H1 (cell line): ENCODE results near the gene INPP5A. TPM values are rescaled to one million over a fixed set of nuclear protein-coding genes. Genes with fewer than 3 reads are reported as not detected.

ENCODE experiments used
- CTCF ChIA-PET: fragments of 300-600 bp; sonication (Branson Sonifier 250); formaldehyde crosslinking; loops from one replicate; lab custom pipeline; 2021; ENCODE audit not compliant: partially characterized antibody; lab: Charles Lee
- POLR2A ChIA-PET: fragments of 300-600 bp; sonication (Branson Sonifier 250); formaldehyde crosslinking; loops from one replicate; lab custom pipeline; 2021; ENCODE audit warnings: inconsistent platforms; ENCODE audit not compliant: partially characterized antibody; lab: Charles Lee
- DNase-seq, 2 experiments: peaks; one replicate each; pipeline versions ENCODE4 v3.0.0 to v3.0.0-alpha.2; 2010 to 2022; ENCODE audit warnings: low spot score in 2 of 2, low read depth in 1 of 2, mixed read lengths in 1 of 2
- FAIRE-seq: peaks from 2 replicates; lab custom pipeline; 2011; peaks lifted over from hg19 to GRCh38; lab: Jason Lieb, UNC
- H2AFZ ChIP-seq: 2 replicates; pipeline ENCODE4 v1.8.1; 2012; ENCODE audit warnings: low read length, inconsistent platforms
- H2AK5ac ChIP-seq: 2 replicates; pipeline ENCODE4 v1.6.1; 2013; ENCODE audit warnings: low read depth, low read length
- H2BK120ac ChIP-seq: replicated peaks from 2 replicates; pipeline ENCODE3; 2013; ENCODE audit warnings: low read depth, low read length, inconsistent platforms
- H2BK12ac ChIP-seq: 2 replicates; pipeline ENCODE4 v1.6.1; 2013; ENCODE audit warnings: low read depth, low read length
- H2BK15ac ChIP-seq: 2 replicates; pipeline ENCODE4 v1.6.1; 2013; ENCODE audit warnings: low read length
- H2BK20ac ChIP-seq: 2 replicates; pipeline ENCODE4 v1.6.1; 2013; ENCODE audit warnings: low read length
- H2BK5ac ChIP-seq: 2 replicates; pipeline ENCODE4 v1.6.1; 2013; ENCODE audit warnings: low read depth, low read length
- H3K14ac ChIP-seq: 2 replicates; pipeline ENCODE4 v1.6.1; 2013; ENCODE audit warnings: inconsistent platforms; ENCODE audit not compliant: insufficient read length
- H3K18ac ChIP-seq: 2 replicates; pipeline ENCODE4 v1.6.1; 2013; ENCODE audit warnings: low read length; ENCODE audit errors: extremely low read depth
- H3K23ac ChIP-seq: 2 replicates; pipeline ENCODE4 v1.6.1; 2013; ENCODE audit warnings: inconsistent platforms; ENCODE audit not compliant: insufficient read length
- H3K23me2 ChIP-seq: 2 replicates; pipeline ENCODE4 v1.6.1; 2013; ENCODE audit warnings: low read depth, low read length
- H3K27ac ChIP-seq: 2 replicates; pipeline ENCODE4 v1.6.1; 2011; ENCODE audit warnings: low read depth, low read length, inconsistent platforms
- H3K27me3 ChIP-seq, 4 experiments: replicated peaks in 1 of 4; 1 replicate in 1 of 4; 2 replicates in 3 of 4; pipeline versions ENCODE4 v1.6.1 to v1.8.1; 2011 to 2013; ENCODE audit warnings: low read length in 3 of 4, mild to moderate bottlenecking in 3 of 4, inconsistent platforms in 2 of 4, mixed read lengths in 2 of 4, moderate library complexity in 1 of 4; ENCODE audit not compliant: control insufficient read depth in 3 of 4, insufficient read depth in 3 of 4; ENCODE audit errors: extremely low read depth in 1 of 4
- H3K36me3 ChIP-seq, 4 experiments: 2 replicates each; pipeline versions ENCODE4 v1.6.1 to v1.8.1; 2011 to 2013; ENCODE audit warnings: mild to moderate bottlenecking in 4 of 4, low read length in 3 of 4, moderate library complexity in 2 of 4, control low read depth in 1 of 4, inconsistent platforms in 1 of 4; ENCODE audit not compliant: insufficient read depth in 4 of 4, control insufficient read depth in 2 of 4
- H3K4ac ChIP-seq: replicated peaks from 2 replicates; pipeline ENCODE3; 2013; ENCODE audit warnings: low read length, low read depth, mixed read lengths, inconsistent platforms; ENCODE audit not compliant: insufficient read length
- H3K4me1 ChIP-seq, 4 experiments: replicated peaks in 1 of 4; 1 replicate in 1 of 4; 2 replicates in 3 of 4; pipeline versions ENCODE4 v1.6.1 to v1.8.1; 2011 to 2013; ENCODE audit warnings: low read length in 3 of 4, inconsistent platforms in 2 of 4, mixed read lengths in 1 of 4; ENCODE audit not compliant: insufficient read depth in 4 of 4, control insufficient read depth in 3 of 4
- H3K4me2 ChIP-seq, 2 experiments: 2 replicates each; pipeline versions ENCODE4 v1.6.1 to v1.8.1; 2011 to 2013; ENCODE audit warnings: low read depth in 2 of 2, low read length in 2 of 2, control low read depth in 1 of 2, inconsistent platforms in 1 of 2, mild to moderate bottlenecking in 1 of 2; ENCODE audit not compliant: insufficient read depth in 1 of 2
- H3K4me3 ChIP-seq, 4 experiments: fragments of 200-600, 300-600 bp in 1 of 4; sonication (generic), shearing (Covaris generic), sonication (Bioruptor Twin) in 1 of 4; 2 replicates each; pipeline versions ENCODE4 v1.5.1 to v1.8.1; 2011 to 2016; ENCODE audit warnings: low read length in 4 of 4, low read depth in 3 of 4, control low read depth in 2 of 4, inconsistent platforms in 2 of 4, mild to moderate bottlenecking in 2 of 4, mixed read lengths in 1 of 4, moderate library complexity in 1 of 4; ENCODE audit not compliant: insufficient read depth in 2 of 4; ENCODE audit errors: extremely low read depth in 1 of 4
- H3K56ac ChIP-seq: replicated peaks from 2 replicates; pipeline ENCODE3; 2013; ENCODE audit warnings: low read depth, mild to moderate bottlenecking, mixed read lengths, low read length, inconsistent platforms; ENCODE audit not compliant: insufficient read length
- H3K79me1 ChIP-seq: 2 replicates; pipeline ENCODE4 v1.6.1; 2013; ENCODE audit warnings: low read depth, low read length, control low read depth
- H3K79me2 ChIP-seq, 2 experiments: 2 replicates each; pipeline versions ENCODE4 v1.6.1 to v1.8.1; 2012 to 2013; ENCODE audit warnings: low read length in 2 of 2, mild to moderate bottlenecking in 2 of 2, inconsistent platforms in 1 of 2; ENCODE audit not compliant: insufficient read depth in 2 of 2, control insufficient read depth in 1 of 2
- H3K9ac ChIP-seq, 4 experiments: replicated peaks in 1 of 4; 1 replicate in 1 of 4; 2 replicates in 3 of 4; pipeline versions ENCODE4 v1.6.1 to v1.8.1; 2011 to 2013; ENCODE audit warnings: low read depth in 3 of 4, low read length in 3 of 4, control low read depth in 2 of 4, mild to moderate bottlenecking in 2 of 4, moderate library complexity in 2 of 4, inconsistent platforms in 1 of 4; ENCODE audit errors: extremely low read depth in 1 of 4
- H3K9me3 ChIP-seq, 2 experiments: 2 replicates each; pipeline versions ENCODE4 v1.6.1 to v1.8.1; 2012 to 2013; ENCODE audit warnings: mild to moderate bottlenecking in 2 of 2, moderate library complexity in 2 of 2, control low read depth in 1 of 2, inconsistent platforms in 1 of 2, low read depth in 1 of 2, low read length in 1 of 2, mixed read lengths in 1 of 2; ENCODE audit not compliant: insufficient read depth in 2 of 2
- H4K20me1 ChIP-seq, 2 experiments: replicated peaks in 1 of 2; 2 replicates each; pipeline versions ENCODE3 to v1.8.1; 2011 to 2013; ENCODE audit warnings: inconsistent platforms in 2 of 2, low read length in 2 of 2, mild to moderate bottlenecking in 1 of 2; ENCODE audit not compliant: insufficient read depth in 2 of 2, control insufficient read depth in 1 of 2
- H4K5ac ChIP-seq: 2 replicates; pipeline ENCODE4 v1.6.1; 2013; ENCODE audit warnings: low read length, low read depth, mixed read lengths, inconsistent platforms; ENCODE audit not compliant: insufficient read length
- H4K8ac ChIP-seq: 2 replicates; pipeline ENCODE4 v1.8.0; 2013; ENCODE audit warnings: mild to moderate bottlenecking, moderate library complexity, low read length, inconsistent platforms; ENCODE audit not compliant: insufficient read depth; ENCODE audit errors: extremely low read depth
- H4K91ac ChIP-seq: replicated peaks from 2 replicates; pipeline ENCODE3; 2013; ENCODE audit warnings: low read length, mixed read lengths, inconsistent platforms; ENCODE audit not compliant: insufficient read length
- ATF2 ChIP-seq: IDR thresholded peaks from 2 replicates; pipeline ENCODE4 v1.6.1; 2012; ENCODE audit warnings: low read length, inconsistent platforms
- CBX5 ChIP-seq: fragments of 300-800, 300-1000 bp; sonication (generic); IDR thresholded peaks from 2 replicates; pipeline ENCODE4 v1.7.1; 2016; ENCODE audit warnings: antibody characterized with exemption, low read length, low read depth
- CTBP2 ChIP-seq: IDR thresholded peaks from 2 replicates; pipeline ENCODE4 v1.7.0; 2011; ENCODE audit warnings: borderline replicate concordance, mild to moderate bottlenecking, moderate library complexity, mixed read lengths, low read length; ENCODE audit not compliant: insufficient read depth, insufficient read length
- KDM1A ChIP-seq: fragments of 200-600, 300-600 bp; sonication (generic); IDR thresholded peaks from 2 replicates; pipeline ENCODE4 v1.7.1; 2016; ENCODE audit warnings: mild to moderate bottlenecking, low read length, borderline replicate concordance
- MAFK ChIP-seq: IDR thresholded peaks from 2 replicates; pipeline ENCODE4 v1.6.1; 2012; ENCODE audit warnings: low read depth, mild to moderate bottlenecking, improper control_type of control experiment, low read length
- POLR2A ChIP-seq, 2 experiments: IDR thresholded peaks; 1 replicate in 1 of 2; 2 replicates in 1 of 2; pipeline ENCODE4 v1.6.1; 2011; ENCODE audit warnings: low read depth in 2 of 2, low read length in 2 of 2, mild to moderate bottlenecking in 2 of 2; ENCODE audit errors: control extremely low read depth in 1 of 2
- SAP30 ChIP-seq: fragments of 300-600 bp; sonication (generic); IDR thresholded peaks from 2 replicates; pipeline ENCODE4 v1.7.1; 2012; ENCODE audit warnings: low read length, moderate library complexity, mild to moderate bottlenecking, inconsistent platforms; ENCODE audit not compliant: insufficient read depth, insufficient replicate concordance
- SP2 ChIP-seq: IDR thresholded peaks from 2 replicates; pipeline ENCODE4 v1.6.1; 2012; ENCODE audit warnings: mild to moderate bottlenecking, low read length, inconsistent platforms
- SP4 ChIP-seq: IDR thresholded peaks from 2 replicates; pipeline ENCODE4 v1.6.1; 2012; ENCODE audit warnings: low read length, inconsistent platforms
- TAF1 ChIP-seq: IDR thresholded peaks from 2 replicates; pipeline ENCODE4 v1.6.1; 2011; ENCODE audit warnings: mild to moderate bottlenecking, low read depth, low read length
- USF2 ChIP-seq: IDR thresholded peaks from 2 replicates; pipeline ENCODE4 v1.6.1; 2011; ENCODE audit warnings: low read length, improper control_type of control experiment
- WGBS, 2 experiments: shearing (Covaris generic) in 1 of 2; methylation state at CpG; one replicate each; pipeline versions ENCODE4 v1.1.6 to v1.1.7; 2013 to 2015; ENCODE audit warnings: low lambda C conversion rate in 2 of 2, mixed read lengths in 2 of 2, inconsistent platforms in 1 of 2, low coverage in 1 of 2, missing lambda C conversion rate in 1 of 2; ENCODE audit not compliant: insufficient replicate concordance in 2 of 2, insufficient coverage in 1 of 2, insufficient read length in 1 of 2; ENCODE audit errors: extremely low coverage in 1 of 2, missing lambda C conversion rate in 1 of 2; 5-methylcytosine and 5-hydroxymethylcytosine counted together
- polyA plus RNA-seq, 7 experiments: library from polyadenylated mRNA; depleted of rRNA in 3 of 7; stranded (reverse) in 5 of 7; unstranded in 2 of 7; fragments of >200 nt in 5 of 7; fragments of 200-250 nt in 2 of 7; gene quantifications; 1 replicate in 5 of 7; 2 replicates in 1 of 7; 4 replicates in 1 of 7; pipeline versions ENCODE4 v1.2.1 to v1.2.3, GENCODE V29; 2011 to 2013; ENCODE audit warnings: missing spikeins in 2 of 7, mixed read lengths in 2 of 7
- total RNA-seq: library from RNA; stranded (reverse); fragmentation: NEBNext Ultra II Directional; extraction: Animal tissue kit (Norgen Biotek cat#: 25700); gene quantifications from 2 replicates; pipeline ENCODE4 v1.2.1, GENCODE V29; 2021

INPP5A gene
- total and polyA plus RNA-seq, 2 of the 8 experiments (the other 6 are each of a cell fraction or from before 2014, with no cell fraction given) = 19.7 to 27.5 TPM

GRCh38 chr10:132539431-132539839 is 1.8 kb downstream of the INPP5A start:
- H3K23ac ChIP-seq = no peak overlapping the region
- no peak overlapping the region for H3K4ac ChIP-seq
- DNase-seq (no peak), FAIRE-seq (no peak)
- H4K5ac ChIP-seq = no peak overlapping the region
- H2BK5ac ChIP-seq = no peak overlapping the region
- 91% methylated on average over 10 of the region's 11 CpGs; no CpG with 5 or more reads in 1 of the 2 experiments for WGBS, 2 experiments
- no peak overlapping the region for H2AFZ ChIP-seq
- H3K9me3 ChIP-seq = no peaks in the 10 kb centered on the region
- no peak overlapping the region for H3K56ac ChIP-seq
- no peak overlapping the region for H3K4me3 ChIP-seq
- ChIA-PET POLR2A (interaction anchor here (2.0 kb wide), 1 partner anchor 29 kb away, joined by 4 read pairs; no protein-coding TSS in a partner anchor), CTCF (interaction anchor here (0.6 to 3.1 kb wide), 9 partner anchors 15 to 85 kb away, joined by 3 to 11 read pairs (median 5); no protein-coding TSS in a partner anchor)
- H3K14ac ChIP-seq = no peak overlapping the region
- H3K23me2 ChIP-seq = peaks cover 6% of the 10 kb centered on the region; the same call in 1 of the 2 replicates
- H4K20me1 ChIP-seq = peaks cover 4 to 22% of the 10 kb centered on the region in 2 experiments
- peaks cover 10% of the 10 kb centered on the region for H3K79me1 ChIP-seq
- H3K4me2 ChIP-seq = no peak overlapping the region; a peak in 1 of 4 replicates
- H3K4me1 ChIP-seq = peaks cover 0 to 41% (median 25%) of the 10 kb centered on the region in 4 experiments; a peak in 6 of 7 replicates
- no peak overlapping the region for H3K18ac ChIP-seq
- no peaks in the 10 kb centered on the region for H3K36me3 ChIP-seq
- H4K8ac ChIP-seq = no peak overlapping the region
- no peak overlapping the region for H2BK120ac ChIP-seq
- peaks cover 0 to 9% (median 8%) of the 10 kb centered on the region in 4 experiments; a peak in 5 of 7 replicates for H3K27me3 ChIP-seq
- no peak overlapping the region for H3K9ac ChIP-seq
- no peak overlapping the region for H2BK12ac ChIP-seq
- peaks cover 0 to 24% of the 10 kb centered on the region in 2 experiments; a peak in 2 of 4 replicates for H3K79me2 ChIP-seq
- no peak overlapping the region for H4K91ac ChIP-seq
- no peak overlapping the region for H2BK15ac ChIP-seq
- no peak overlapping the region for H2BK20ac ChIP-seq
- no peak overlapping the region for H2AK5ac ChIP-seq
- no peak overlapping the region for H3K27ac ChIP-seq
- TF ChIP-seq KDM1A (no peak), CTBP2 (no peak), POLR2A (IDR thresholded peaks at IDR 0.05; ENCODE audit: control extremely low read depth in 1 of 2, low read depth in 2 of 2, low read length in 2 of 2) (no peak), SP4 (no peak), TAF1 (no peak), SP2 (no peak), USF2 (no peak), CBX5 (no peak), MAFK (no peak), SAP30 (no peak), ATF2 (no peak)
